GM10266 (cell line): ENCODE measurements around the gene PADI6.

ENCODE experiments used
- DNase-seq: peaks from one replicate; pipeline ENCODE4 v3.0.0; 2012; ENCODE audit errors: extremely low spot score
- TF ChIP-seq, protein P1 (sequence below): IDR thresholded peaks from 2 replicates; pipeline ENCODE4 v1.5.1; 2012; ENCODE audit warnings: mild to moderate bottlenecking, low read depth; ENCODE audit not compliant: control insufficient read depth, insufficient read depth; ENCODE audit errors: missing control alignments

The PADI6 gene

DNA sequence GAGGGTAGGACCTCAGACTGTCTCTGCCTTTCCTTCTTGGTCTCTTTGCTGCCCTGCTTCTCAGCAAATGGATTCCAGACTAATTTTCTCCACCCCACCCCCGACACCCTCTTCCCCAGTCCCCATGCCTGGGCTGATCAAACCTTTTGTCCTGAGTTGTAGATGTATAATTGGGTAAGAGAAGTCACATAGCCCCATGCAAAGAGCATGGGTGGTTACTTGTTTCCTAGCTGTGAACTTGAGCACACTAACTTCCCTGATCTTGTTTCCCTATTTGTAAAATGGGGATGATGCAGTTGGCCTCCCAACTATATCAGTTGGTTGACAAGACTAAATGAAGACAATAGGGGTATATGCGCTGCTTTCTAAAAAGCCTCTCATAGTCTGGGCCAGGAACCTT lies 9.2 kb downstream of the PADI6 start:
- DNase-seq, result no peak
- TF ChIP-seq, protein P1, sequence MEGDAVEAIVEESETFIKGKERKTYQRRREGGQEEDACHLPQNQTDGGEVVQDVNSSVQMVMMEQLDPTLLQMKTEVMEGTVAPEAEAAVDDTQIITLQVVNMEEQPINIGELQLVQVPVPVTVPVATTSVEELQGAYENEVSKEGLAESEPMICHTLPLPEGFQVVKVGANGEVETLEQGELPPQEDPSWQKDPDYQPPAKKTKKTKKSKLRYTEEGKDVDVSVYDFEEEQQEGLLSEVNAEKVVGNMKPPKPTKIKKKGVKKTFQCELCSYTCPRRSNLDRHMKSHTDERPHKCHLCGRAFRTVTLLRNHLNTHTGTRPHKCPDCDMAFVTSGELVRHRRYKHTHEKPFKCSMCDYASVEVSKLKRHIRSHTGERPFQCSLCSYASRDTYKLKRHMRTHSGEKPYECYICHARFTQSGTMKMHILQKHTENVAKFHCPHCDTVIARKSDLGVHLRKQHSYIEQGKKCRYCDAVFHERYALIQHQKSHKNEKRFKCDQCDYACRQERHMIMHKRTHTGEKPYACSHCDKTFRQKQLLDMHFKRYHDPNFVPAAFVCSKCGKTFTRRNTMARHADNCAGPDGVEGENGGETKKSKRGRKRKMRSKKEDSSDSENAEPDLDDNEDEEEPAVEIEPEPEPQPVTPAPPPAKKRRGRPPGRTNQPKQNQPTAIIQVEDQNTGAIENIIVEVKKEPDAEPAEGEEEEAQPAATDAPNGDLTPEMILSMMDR, result no peak

DNA sequence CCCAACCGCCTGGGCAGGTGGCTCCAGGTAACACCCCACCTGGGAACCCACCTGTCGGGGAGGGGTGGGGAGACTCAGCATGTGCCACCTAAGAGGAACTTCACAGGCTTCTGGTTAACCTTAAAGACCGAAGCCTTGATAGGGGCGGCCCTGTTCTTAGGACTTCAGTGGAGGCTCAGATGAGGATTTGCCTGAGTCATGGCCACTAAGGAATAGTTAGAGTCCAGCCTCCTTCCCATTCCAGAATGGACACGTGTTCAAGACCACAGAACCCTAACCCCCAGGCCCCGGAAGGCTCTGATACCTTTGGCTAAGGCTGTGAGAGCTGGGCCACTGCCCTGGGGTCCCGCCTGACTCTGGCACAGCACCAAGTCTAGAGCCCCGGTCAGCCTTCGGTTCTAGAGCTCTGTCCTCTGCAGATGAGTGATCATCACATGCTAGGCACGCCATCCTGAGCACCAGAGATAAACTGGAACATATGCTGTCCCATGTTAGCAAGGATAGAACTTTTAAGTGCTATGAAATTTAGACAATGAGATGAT lies 20.3 kb downstream of the PADI6 start:
- TF ChIP-seq, protein P1, result no peak
- DNase-seq, result no peak

GRCh38 chr1:17393230-17393629 lies 21.2 kb downstream of the PADI6 start:
- TF ChIP-seq, protein P1, result no peak
- no peak for DNase-seq

GRCh38 chr1:17397910-17398695 lies 26.1 kb downstream of the PADI6 start:
- DNase-seq, result no peak
- TF ChIP-seq, protein P1, result no peak

DNA sequence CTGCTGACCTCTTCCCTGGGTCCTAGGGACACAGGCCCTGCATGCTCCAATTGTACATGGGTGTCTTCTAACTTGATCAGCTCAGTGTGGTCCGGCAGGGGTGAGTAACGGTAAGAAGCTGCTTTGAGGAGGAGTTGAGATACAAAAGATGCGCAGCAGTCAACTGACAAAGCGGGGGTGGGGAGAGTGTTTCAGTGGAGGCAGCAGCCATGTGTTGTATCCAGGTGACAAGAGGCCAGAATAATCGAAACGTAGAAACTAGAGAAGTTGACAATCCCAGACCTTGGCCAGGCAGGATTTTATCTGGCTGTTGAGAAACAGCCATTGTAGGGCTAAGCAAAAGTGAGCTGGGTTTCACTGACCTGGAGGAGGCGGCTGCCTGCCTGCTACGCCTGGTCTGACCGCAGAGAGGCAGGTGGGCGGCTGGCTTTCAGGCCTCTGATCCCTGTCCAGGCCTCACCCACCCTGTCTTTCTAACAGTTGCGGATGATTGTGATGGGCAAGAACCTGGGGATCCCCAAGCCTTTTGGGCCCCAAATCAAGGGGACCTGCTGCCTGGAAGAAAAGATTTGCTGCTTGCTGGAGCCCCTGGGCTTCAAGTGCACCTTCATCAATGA lies 28.8 kb downstream of the PADI6 start:
- TF ChIP-seq, protein P1, result no peak
- no peak for DNase-seq

- DNase-seq, result no peak
- TF ChIP-seq, protein P1, result no peak
Observed at GRCh38 chr1:17401841-17402240, 29.8 kb downstream of the PADI6 start.

DNA sequence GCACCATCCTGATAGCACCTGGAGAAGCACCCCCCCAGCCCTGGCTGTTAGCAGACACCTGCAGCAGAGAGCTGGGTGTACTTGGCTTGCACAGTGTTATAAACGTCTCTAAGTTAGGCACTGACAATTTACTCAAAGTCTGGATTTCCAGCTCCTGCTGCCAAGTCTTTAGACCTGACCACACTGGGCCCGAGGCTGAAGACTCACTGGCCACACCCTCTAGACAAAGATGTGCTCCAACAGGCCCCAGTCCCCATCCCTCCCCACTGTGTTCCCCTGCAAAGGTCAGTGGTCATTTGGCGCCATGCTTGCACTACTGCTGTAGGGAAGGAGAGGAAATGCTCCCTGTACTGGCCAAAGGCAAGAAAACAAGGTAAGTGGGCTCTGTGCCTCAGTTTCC lies 31.1 kb downstream of the PADI6 start:
- TF ChIP-seq, protein P1, result no peak
- no peak for DNase-seq
